AG09319 (cell line): ENCODE results near the gene ADAMTS17.

ENCODE experiments used
- DNase-seq: peaks from one replicate; pipeline ENCODE4 v3.0.0-alpha.2; 2010; ENCODE audit warnings: low read depth; ENCODE audit errors: extremely low read depth
- TF ChIP-seq, protein P1 (sequence below): IDR thresholded peaks from 2 replicates; pipeline ENCODE4 v1.5.1; 2011; ENCODE audit warnings: low read depth, mild to moderate bottlenecking, inconsistent platforms, low read length, moderate library complexity

ADAMTS17 gene

GRCh38 chr15:100308608-100309007 is 33.2 kb downstream of the ADAMTS17 start:
- TF ChIP-seq, protein P1, sequence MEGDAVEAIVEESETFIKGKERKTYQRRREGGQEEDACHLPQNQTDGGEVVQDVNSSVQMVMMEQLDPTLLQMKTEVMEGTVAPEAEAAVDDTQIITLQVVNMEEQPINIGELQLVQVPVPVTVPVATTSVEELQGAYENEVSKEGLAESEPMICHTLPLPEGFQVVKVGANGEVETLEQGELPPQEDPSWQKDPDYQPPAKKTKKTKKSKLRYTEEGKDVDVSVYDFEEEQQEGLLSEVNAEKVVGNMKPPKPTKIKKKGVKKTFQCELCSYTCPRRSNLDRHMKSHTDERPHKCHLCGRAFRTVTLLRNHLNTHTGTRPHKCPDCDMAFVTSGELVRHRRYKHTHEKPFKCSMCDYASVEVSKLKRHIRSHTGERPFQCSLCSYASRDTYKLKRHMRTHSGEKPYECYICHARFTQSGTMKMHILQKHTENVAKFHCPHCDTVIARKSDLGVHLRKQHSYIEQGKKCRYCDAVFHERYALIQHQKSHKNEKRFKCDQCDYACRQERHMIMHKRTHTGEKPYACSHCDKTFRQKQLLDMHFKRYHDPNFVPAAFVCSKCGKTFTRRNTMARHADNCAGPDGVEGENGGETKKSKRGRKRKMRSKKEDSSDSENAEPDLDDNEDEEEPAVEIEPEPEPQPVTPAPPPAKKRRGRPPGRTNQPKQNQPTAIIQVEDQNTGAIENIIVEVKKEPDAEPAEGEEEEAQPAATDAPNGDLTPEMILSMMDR: no peak

DNA sequence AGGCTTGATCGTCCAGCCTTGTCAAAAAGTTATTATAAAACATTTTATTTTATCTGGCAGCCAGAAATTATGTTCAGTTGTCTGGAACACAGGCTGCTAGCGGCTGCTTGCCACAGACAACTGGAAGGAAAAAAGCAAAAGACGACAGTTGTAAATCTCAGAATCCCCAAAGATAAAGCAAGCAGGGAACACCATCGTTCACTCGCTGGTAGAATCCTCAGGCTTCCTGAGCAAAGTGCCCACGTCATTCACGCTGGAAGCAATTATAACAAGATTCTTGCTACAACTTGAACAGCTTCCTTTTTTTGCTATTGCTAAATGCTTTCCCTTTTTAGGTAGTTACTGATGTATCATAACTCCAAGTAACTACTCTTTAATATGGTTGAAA is 33.6 kb downstream of the ADAMTS17 start:
- TF ChIP-seq, protein P1: no peak
- DNase-seq: no peak

More at GRCh38 chr15:100308608-100309007, 33.2 kb downstream of the ADAMTS17 start:
- no peak for DNase-seq

DNA sequence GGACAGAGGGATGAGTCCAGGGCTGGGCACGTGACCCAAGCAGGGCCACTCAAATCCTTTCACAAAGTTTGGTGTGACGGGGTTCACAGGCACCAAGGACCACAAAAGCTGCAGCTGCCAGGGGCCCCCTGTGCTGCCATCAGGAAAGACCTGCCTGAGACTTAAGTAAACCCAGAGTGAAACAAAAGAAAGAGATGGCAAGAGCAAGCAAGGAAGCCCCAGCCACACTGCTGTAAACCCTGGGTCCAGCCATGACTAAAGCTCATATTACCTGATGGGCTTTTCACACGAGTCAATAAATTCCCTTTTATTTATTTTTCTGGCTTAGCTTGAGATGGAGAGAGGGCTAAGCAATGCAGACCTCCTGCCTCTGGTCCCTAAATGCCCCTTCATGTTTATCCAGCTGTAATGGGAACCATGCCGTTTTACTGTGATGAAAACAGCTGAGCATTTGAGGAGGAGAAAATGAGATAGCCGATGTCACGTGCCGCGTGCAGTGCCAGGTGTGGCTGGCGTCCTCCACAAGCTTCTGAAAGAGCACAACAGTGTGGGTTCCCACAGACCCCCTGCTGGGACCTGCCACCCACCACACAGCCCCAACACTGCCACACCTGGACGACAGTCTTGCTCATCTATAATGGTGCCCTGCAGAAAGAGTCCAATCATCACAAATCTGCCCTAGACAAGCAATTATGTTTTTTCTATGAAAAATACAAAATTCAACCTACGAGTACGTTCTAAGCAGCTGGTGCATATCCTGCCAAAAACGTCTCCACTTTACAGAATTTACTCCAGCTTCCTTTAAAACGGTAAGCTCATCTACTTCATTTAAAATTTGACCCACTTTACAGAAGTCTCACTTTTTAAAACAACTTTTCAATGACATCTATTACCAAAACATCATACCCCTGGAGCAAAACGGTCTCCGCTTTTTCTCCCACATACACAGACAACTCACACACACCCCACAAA is 34.2 kb downstream of the ADAMTS17 start:
- TF ChIP-seq, protein P1: no peak

DNA sequence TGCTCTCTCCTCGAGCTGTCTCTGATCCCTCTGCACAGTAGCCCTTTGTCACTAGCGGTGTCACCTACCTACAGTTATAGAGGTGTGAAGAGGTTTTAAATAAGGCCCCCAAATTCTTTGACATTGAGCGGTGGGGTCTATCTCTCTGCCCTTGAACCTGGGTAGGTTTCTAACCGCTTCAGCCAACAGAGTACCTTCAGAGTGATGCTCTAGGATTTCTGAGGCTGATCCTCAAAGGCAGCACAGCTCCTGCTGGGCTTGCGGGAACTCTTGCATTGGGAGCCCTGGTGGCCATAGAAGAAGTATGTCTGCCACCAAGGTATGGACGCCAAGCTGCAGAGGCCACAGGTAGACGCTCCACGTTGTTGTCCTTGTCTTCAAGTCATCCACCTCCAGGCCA is 35.7 kb downstream of the ADAMTS17 start:
- TF ChIP-seq, protein P1: no peak
- DNase-seq: no peak

More for the DNA sequence above, 34.2 kb downstream of the ADAMTS17 start:
- DNase-seq: no peak

- no peak for DNase-seq
- TF ChIP-seq, protein P1: no peak
These were observed 39.8 kb downstream of the ADAMTS17 start for GRCh38 chr15:100301910-100302431.

DNA sequence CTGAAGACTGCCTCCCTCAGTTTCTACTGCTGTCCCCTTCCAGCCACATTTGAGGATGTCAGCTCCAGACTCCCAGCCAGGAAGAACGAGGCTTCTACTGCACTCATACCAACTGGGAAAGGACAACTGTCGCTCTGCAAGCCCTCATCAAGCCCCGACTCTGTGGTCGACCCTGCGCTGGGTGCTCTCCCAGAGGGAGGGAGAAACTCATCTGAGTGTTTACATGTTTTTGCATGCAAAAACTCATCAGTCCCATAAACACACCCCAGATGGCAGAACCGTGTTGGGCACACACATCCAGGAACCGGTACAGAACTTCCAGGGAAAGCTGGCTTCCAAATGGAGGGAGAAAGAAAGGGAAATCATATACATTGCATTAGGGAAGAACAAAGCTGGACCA is 43.5 kb downstream of the ADAMTS17 start:
- TF ChIP-seq, protein P1: no peak
- no peak for DNase-seq

DNA sequence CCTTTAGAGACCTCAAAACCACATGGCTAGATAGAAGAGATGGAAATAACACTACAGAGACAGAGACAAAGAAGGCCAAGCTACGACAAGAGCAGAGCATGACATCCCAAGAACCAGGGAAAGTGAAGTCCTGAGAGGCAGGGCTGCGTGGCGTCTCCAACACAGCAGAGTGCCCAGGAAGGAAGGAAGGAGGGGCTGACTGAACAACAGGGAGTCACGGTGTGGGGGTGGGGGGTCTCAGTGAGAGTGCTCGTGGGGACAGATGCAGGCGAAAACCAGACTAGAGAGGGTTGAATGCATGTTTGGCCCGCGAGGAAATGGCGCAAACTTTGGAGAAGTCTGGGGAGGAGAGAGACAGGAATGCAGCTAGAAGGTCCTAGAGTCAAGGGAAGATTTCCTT is 44.0 kb downstream of the ADAMTS17 start:
- no peak for DNase-seq
- TF ChIP-seq, protein P1: no peak
